ENCODE results near the gene NSG2. TPM values are rescaled to one million over a fixed set of nuclear protein-coding genes. Genes with fewer than 3 reads are reported as not detected.

NSG2 gene
- total RNA-seq, 2 donors from 2014 or later = not detected

DNA sequence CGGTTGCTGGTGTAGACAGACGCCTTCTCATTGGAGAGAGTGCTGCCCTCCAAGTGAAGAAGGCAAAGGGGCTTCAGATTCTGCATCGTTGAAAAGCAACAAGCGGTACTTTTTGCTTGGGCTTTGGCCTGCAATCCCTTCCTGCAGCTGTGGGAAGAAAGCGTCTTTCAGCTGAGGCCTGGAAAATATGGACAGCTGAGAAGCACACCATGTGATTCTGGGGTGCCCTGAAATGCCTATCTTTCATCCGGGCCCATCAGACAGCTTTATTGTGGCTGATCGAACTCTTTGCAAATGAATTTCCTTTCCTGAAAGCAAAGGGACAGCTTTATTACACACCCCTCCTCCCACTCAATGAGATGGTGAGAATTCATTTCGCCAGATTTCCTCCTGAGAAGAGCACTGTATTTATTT, 74.0 kb downstream of the NSG2 start:
- TF ChIP-seq, protein P1, sequence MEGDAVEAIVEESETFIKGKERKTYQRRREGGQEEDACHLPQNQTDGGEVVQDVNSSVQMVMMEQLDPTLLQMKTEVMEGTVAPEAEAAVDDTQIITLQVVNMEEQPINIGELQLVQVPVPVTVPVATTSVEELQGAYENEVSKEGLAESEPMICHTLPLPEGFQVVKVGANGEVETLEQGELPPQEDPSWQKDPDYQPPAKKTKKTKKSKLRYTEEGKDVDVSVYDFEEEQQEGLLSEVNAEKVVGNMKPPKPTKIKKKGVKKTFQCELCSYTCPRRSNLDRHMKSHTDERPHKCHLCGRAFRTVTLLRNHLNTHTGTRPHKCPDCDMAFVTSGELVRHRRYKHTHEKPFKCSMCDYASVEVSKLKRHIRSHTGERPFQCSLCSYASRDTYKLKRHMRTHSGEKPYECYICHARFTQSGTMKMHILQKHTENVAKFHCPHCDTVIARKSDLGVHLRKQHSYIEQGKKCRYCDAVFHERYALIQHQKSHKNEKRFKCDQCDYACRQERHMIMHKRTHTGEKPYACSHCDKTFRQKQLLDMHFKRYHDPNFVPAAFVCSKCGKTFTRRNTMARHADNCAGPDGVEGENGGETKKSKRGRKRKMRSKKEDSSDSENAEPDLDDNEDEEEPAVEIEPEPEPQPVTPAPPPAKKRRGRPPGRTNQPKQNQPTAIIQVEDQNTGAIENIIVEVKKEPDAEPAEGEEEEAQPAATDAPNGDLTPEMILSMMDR (IDR thresholded peaks at IDR 0.05) = no peak
- ATAC-seq (ENCODE audit: insufficient number of reproducible peaks, low FRiP score, low read depth) (no peak), DNase-seq (ENCODE audit: low spot score) (no peak)
- no peaks in the 10 kb centered on the region for H3K9me3 ChIP-seq
- H3K4me1 ChIP-seq (ENCODE audit: control insufficient read depth in 1 of 2, low read depth in 2 of 2) = no peaks in the 10 kb centered on the region
- H3K27ac ChIP-seq = no peak overlapping the region
- no peaks in the 10 kb centered on the region for H3K27me3 ChIP-seq (replicated peaks; ENCODE audit: insufficient read depth)
- no peaks in the 10 kb centered on the region for H3K36me3 ChIP-seq
- H3K4me3 ChIP-seq = no peak overlapping the region

DNA sequence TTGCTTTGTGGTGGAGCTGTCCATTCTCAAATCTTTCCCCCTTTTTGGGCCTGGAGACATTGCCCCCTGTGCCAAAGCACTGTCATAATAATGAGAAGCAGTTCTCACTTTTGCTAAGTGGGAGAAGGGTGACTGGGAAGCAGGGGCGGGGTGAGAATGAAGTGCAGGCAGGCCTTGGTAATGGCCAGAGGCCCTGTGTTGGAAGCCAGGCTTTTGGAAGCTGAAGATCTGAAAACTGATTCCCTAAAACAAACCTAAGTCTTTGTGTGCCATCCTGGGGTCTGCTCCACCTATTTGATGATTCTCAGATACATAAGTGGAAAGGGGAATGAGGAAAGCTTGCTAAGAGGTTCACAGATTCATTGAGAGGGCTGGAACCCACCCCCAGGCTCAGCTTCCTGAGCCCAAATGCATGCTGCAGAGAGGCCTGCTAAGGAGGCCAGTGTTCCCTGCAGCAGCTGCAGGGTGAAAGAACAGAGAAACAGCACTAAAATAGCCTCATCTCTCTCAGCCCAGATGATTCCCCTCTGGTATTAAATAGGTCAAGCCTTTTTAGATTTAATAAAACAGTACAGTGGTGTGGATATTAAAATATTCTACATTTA, 75.0 kb downstream of the NSG2 start:
- H3K4me3 ChIP-seq = no peak overlapping the region
- ATAC-seq (ENCODE audit: insufficient number of reproducible peaks, low FRiP score, low read depth) (no peak), DNase-seq (ENCODE audit: low spot score) (no peak)

DNA sequence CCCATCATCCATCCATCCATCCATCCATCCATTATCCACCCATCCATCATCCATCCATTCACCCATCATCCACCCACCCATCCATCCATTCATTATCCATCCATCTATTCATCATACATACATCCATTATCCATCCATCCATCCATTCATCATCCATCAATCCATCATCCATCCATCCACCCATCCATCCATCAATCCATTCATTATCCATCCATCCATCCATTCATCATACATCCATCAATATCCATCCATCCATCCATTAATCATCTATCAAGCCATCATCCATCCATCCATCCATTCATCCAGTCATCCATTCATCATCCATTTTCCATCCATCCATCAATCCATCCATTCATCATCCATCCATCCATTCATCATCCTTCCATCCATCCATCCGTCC, 89.0 kb downstream of the NSG2 start:
- peaks cover 0 to 3% of the 10 kb centered on the region in 2 donors for H3K4me1 ChIP-seq (ENCODE audit: control insufficient read depth in 1 of 2, low read depth in 2 of 2)
- TF ChIP-seq, protein P1 (IDR thresholded peaks at IDR 0.05) = no peak
- H3K36me3 ChIP-seq = no peaks in the 10 kb centered on the region
- H3K27me3 ChIP-seq (replicated peaks; ENCODE audit: insufficient read depth) = no peaks in the 10 kb centered on the region
- H3K27ac ChIP-seq = no peak overlapping the region
- ATAC-seq (ENCODE audit: insufficient number of reproducible peaks, low FRiP score, low read depth) (no peak), DNase-seq (ENCODE audit: low spot score) (no peak)
- H3K4me3 ChIP-seq = no peak overlapping the region
- no peaks in the 10 kb centered on the region for H3K9me3 ChIP-seq

More for the DNA sequence above, 75.0 kb downstream of the NSG2 start:
- Histone ChIP-seq H3K4me1 (ENCODE audit: control insufficient read depth in 1 of 2, low read depth in 2 of 2) (no peaks in the 10 kb centered on the region), H3K27ac (no peak overlapping the region), H3K27me3 (replicated peaks; ENCODE audit: insufficient read depth) (no peaks in the 10 kb centered on the region), H3K9me3 (no peaks in the 10 kb centered on the region), H3K36me3 (no peaks in the 10 kb centered on the region)
- TF ChIP-seq, protein P1 (IDR thresholded peaks at IDR 0.05) = no peak

DNA sequence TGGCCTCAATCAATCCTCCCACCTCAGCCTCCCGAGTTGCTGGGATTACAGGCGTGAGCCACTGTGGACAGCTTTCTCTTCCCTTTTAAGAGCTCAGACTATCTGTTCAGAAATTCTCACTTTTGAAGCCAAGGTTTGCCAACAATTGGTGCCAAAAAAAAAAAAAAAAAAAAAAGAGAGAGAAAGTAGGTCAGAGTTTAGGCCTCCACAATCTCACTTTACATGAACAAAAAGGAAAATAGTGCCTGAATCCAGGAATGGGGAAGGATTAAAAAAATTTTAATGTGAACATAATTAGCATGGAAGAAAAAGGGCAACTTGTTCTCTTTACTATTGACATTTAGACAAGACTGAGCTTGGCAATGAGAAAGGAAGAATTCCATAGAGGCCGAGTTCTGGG, 94.1 kb downstream of the NSG2 start:
- no peak for ATAC-seq (ENCODE audit: insufficient number of reproducible peaks, low FRiP score, low read depth)
- H3K27me3 ChIP-seq (replicated peaks; ENCODE audit: insufficient read depth) = no peaks in the 10 kb centered on the region
- DNase-seq (ENCODE audit: low spot score) = no peak
- peaks cover 0 to 4% of the 10 kb centered on the region in 2 donors for H3K4me1 ChIP-seq (ENCODE audit: control insufficient read depth in 1 of 2, low read depth in 2 of 2)
- H3K9me3 ChIP-seq = no peaks in the 10 kb centered on the region
- H3K27ac ChIP-seq = no peak overlapping the region
- TF ChIP-seq, protein P1 (IDR thresholded peaks at IDR 0.05) = no peak
- no peak overlapping the region for H3K4me3 ChIP-seq
- no peaks in the 10 kb centered on the region for H3K36me3 ChIP-seq

DNA sequence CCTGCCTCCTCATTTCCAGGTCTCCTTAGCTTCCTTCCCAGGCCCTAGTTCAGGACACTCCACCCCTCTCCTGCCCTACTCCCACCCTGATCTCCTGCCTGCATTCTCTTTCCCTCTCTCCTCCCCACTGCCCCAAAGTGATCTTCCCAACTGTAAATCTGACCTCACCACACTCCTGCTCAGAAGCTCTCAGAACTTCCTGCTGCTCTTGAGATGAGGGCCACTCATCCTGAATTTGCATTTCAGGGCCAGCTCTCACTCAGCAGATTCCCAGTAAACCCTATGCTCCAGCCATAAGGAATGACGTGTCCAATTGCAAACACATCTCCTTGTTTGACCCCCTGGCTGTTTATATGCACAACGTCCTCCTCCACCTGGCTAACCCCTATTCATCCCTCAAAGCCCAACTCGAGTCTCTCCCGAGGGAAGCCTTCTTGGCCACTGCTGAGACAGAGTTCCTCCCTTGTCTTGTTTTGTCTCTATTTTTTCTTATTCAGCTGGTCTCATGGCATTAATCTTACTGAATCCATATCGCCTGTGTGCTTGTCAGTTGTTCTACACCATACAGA, 95.0 kb downstream of the NSG2 start:
- H3K27me3 ChIP-seq (replicated peaks; ENCODE audit: insufficient read depth) = no peaks in the 10 kb centered on the region
- no peak overlapping the region for H3K27ac ChIP-seq
- H3K4me1 ChIP-seq (ENCODE audit: control insufficient read depth in 1 of 2, low read depth in 2 of 2) = peaks cover 0 to 4% of the 10 kb centered on the region in 2 donors
- H3K9me3 ChIP-seq = no peaks in the 10 kb centered on the region
- DNase-seq (ENCODE audit: low spot score) = no peak
- ATAC-seq (ENCODE audit: insufficient number of reproducible peaks, low FRiP score, low read depth) = no peak
- H3K36me3 ChIP-seq = no peaks in the 10 kb centered on the region
- TF ChIP-seq, protein P1 (IDR thresholded peaks at IDR 0.05) = no peak
- H3K4me3 ChIP-seq = no peak overlapping the region

Data from thoracic aorta (tissue), 2 donors.